WTC11 (cell line): Measurements from ENCODE around the gene CBX5. TPM values are rescaled to one million over a fixed set of nuclear protein-coding genes. Genes with fewer than 3 reads are reported as not detected.

Source experiments
- ATAC-seq: fragments of 200-7000 bp; cut with Tn5 transposase; 2 replicates; pipeline ENCODE4 v1.10.0; 2021; ENCODE audit warnings: mild to moderate bottlenecking, moderate library complexity
- CTCF ChIA-PET: fragments of 300-600 bp; sonication (Branson Sonifier 250); formaldehyde crosslinking; loops from one replicate; lab custom pipeline; 2021; ENCODE audit warnings: antibody characterized with exemption; lab: Charles Lee
- POLR2A ChIA-PET: fragments of 350-600 bp; sonication (Branson Sonifier 250); formaldehyde crosslinking; loops from one replicate; lab custom pipeline; 2021; ENCODE audit warnings: antibody characterized with exemption; lab: Charles Lee
- DNase-seq: peaks from one replicate; pipeline ENCODE4 v3.0.0; 2021; ENCODE audit warnings: low spot score
- H3K27ac Mint-ChIP-seq: 2 replicates; pipeline ENCODE4 v1.8.0; 2021; ENCODE audit warnings: mixed read lengths
- H3K27me3 Mint-ChIP-seq: 2 replicates; pipeline ENCODE4 v1.8.0; 2021; ENCODE audit warnings: low read depth, mild to moderate bottlenecking, moderate library complexity, mixed read lengths
- H3K36me3 Mint-ChIP-seq: 2 replicates; pipeline ENCODE4 v1.8.0; 2021; ENCODE audit warnings: mixed read lengths
- H3K4me1 Mint-ChIP-seq: 2 replicates; pipeline ENCODE4 v1.8.0; 2022; ENCODE audit warnings: mixed read lengths
- H3K4me3 Mint-ChIP-seq: 2 replicates; pipeline ENCODE4 v1.8.0; 2021; ENCODE audit warnings: mild to moderate bottlenecking, moderate library complexity, mixed read lengths
- H3K9me3 Mint-ChIP-seq: 2 replicates; pipeline ENCODE4 v1.8.0; 2021; ENCODE audit warnings: mixed read lengths
- ATF1 ChIP-seq: sonication (generic); formaldehyde crosslinking; IDR thresholded peaks from 2 replicates; pipeline ENCODE4 v1.8.1; 2023; ENCODE audit warnings: mild to moderate bottlenecking, moderate library complexity, missing genetic modification reagents
- EMX1 ChIP-seq: fragments of 250-450 bp; sonication (Bioruptor Pico); IDR thresholded peaks from 2 replicates; pipeline ENCODE4 v1.8.0; 2021; ENCODE audit warnings: mild to moderate bottlenecking
- ESRRA ChIP-seq: sonication (generic); formaldehyde crosslinking; IDR thresholded peaks from 2 replicates; pipeline ENCODE4 v1.8.1; 2022; ENCODE audit warnings: mild to moderate bottlenecking, missing genetic modification reagents, borderline replicate concordance
- FOXK1 ChIP-seq: sonication (generic); formaldehyde crosslinking; IDR thresholded peaks from 2 replicates; pipeline ENCODE4 v1.8.0; 2022; ENCODE audit warnings: mild to moderate bottlenecking, moderate library complexity, missing genetic modification reagents
- GABPB1 ChIP-seq: sonication (generic); formaldehyde crosslinking; IDR thresholded peaks from 2 replicates; pipeline ENCODE4 v1.8.1; 2023; ENCODE audit warnings: mild to moderate bottlenecking, missing genetic modification reagents
- KAT7 ChIP-seq: sonication (generic); formaldehyde crosslinking; IDR thresholded peaks from 2 replicates; pipeline ENCODE4 v1.8.1; 2023; ENCODE audit warnings: missing genetic modification reagents, mild to moderate bottlenecking, borderline replicate concordance
- MAX ChIP-seq: sonication (generic); formaldehyde crosslinking; IDR thresholded peaks from 2 replicates; pipeline ENCODE4 v1.8.0; 2022; ENCODE audit warnings: mild to moderate bottlenecking, missing genetic modification reagents
- NFE2L1 ChIP-seq: sonication (generic); formaldehyde crosslinking; IDR thresholded peaks from 2 replicates; pipeline ENCODE4 v1.8.1; 2023; ENCODE audit warnings: missing genetic modification reagents
- NR1H2 ChIP-seq: sonication (generic); formaldehyde crosslinking; IDR thresholded peaks from 2 replicates; pipeline ENCODE4 v1.9.0; 2021; ENCODE audit warnings: mild to moderate bottlenecking, moderate library complexity, missing genetic modification reagents
- NR2C2 ChIP-seq: sonication (generic); formaldehyde crosslinking; IDR thresholded peaks from 2 replicates; pipeline ENCODE4 v1.8.0; 2022; ENCODE audit warnings: mild to moderate bottlenecking, missing genetic modification reagents
- RELA ChIP-seq: sonication (generic); formaldehyde crosslinking; IDR thresholded peaks from 2 replicates; pipeline ENCODE4 v1.8.1; 2022; ENCODE audit warnings: missing genetic modification reagents, mild to moderate bottlenecking, borderline replicate concordance
- RORB ChIP-seq: fragments of 250-450 bp; sonication (Bioruptor Pico); IDR thresholded peaks from 2 replicates; pipeline ENCODE4 v1.9.0; 2021; ENCODE audit warnings: mild to moderate bottlenecking
- USF1 ChIP-seq: sonication (generic); formaldehyde crosslinking; IDR thresholded peaks from 2 replicates; pipeline ENCODE4 v1.8.0; 2022; ENCODE audit warnings: mild to moderate bottlenecking, missing genetic modification reagents
- USF2 ChIP-seq: sonication (generic); formaldehyde crosslinking; IDR thresholded peaks from 2 replicates; pipeline ENCODE4 v1.8.1; 2023; ENCODE audit warnings: mild to moderate bottlenecking, missing genetic modification reagents, moderate library complexity
- ZNF263 ChIP-seq: sonication (generic); formaldehyde crosslinking; IDR thresholded peaks from 2 replicates; pipeline ENCODE4 v1.8.1; 2022; ENCODE audit warnings: low read depth, mild to moderate bottlenecking, moderate library complexity, missing genetic modification reagents
- ZSCAN18 ChIP-seq: fragments of 250-450 bp; sonication (Bioruptor Pico); IDR thresholded peaks from 2 replicates; pipeline ENCODE4 v2.1.2; 2022; ENCODE audit warnings: mild to moderate bottlenecking, moderate library complexity
- total RNA-seq: library from RNA; stranded (reverse); gene quantifications from 3 replicates; pipeline ENCODE4 v1.2.3, GENCODE V29; 2021
- TF ChIP-seq, protein P1 (sequence below): sonication (generic); formaldehyde crosslinking; IDR thresholded peaks from 2 replicates; pipeline ENCODE4 v1.8.0; 2022; ENCODE audit warnings: missing genetic modification reagents
- TF ChIP-seq, protein P2 (sequence below): fragments of 250-450 bp; sonication (Bioruptor Pico); IDR thresholded peaks from 2 replicates; pipeline ENCODE4 v1.9.0; 2021; ENCODE audit warnings: moderate library complexity, mild to moderate bottlenecking, inconsistent platforms, borderline replicate concordance

Gene CBX5
- total RNA-seq, 1 experiment from 2014 or later = 182 TPM

- TF ChIP-seq USF2 (CRISPR knock-in tag) (no peak), USF1 (CRISPR knock-in tag) (peak; percentile 51; the same call in 1 of the 2 replicates), NFE2L1 (CRISPR knock-in tag) (0 out of 2 replicates have a peak, but pooled peaks have one; percentile 15), MAX (CRISPR knock-in tag) (peak; percentile 32; the same call in 1 of the 2 replicates), GABPB1 (CRISPR knock-in tag) (no peak), NR2C2 (CRISPR knock-in tag) (no peak)
- TF ChIP-seq, protein P1, sequence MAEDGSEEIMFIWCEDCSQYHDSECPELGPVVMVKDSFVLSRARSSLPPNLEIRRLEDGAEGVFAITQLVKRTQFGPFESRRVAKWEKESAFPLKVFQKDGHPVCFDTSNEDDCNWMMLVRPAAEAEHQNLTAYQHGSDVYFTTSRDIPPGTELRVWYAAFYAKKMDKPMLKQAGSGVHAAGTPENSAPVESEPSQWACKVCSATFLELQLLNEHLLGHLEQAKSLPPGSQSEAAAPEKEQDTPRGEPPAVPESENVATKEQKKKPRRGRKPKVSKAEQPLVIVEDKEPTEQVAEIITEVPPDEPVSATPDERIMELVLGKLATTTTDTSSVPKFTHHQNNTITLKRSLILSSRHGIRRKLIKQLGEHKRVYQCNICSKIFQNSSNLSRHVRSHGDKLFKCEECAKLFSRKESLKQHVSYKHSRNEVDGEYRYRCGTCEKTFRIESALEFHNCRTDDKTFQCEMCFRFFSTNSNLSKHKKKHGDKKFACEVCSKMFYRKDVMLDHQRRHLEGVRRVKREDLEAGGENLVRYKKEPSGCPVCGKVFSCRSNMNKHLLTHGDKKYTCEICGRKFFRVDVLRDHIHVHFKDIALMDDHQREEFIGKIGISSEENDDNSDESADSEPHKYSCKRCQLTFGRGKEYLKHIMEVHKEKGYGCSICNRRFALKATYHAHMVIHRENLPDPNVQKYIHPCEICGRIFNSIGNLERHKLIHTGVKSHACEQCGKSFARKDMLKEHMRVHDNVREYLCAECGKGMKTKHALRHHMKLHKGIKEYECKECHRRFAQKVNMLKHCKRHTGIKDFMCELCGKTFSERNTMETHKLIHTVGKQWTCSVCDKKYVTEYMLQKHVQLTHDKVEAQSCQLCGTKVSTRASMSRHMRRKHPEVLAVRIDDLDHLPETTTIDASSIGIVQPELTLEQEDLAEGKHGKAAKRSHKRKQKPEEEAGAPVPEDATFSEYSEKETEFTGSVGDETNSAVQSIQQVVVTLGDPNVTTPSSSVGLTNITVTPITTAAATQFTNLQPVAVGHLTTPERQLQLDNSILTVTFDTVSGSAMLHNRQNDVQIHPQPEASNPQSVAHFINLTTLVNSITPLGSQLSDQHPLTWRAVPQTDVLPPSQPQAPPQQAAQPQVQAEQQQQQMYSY (CRISPR knock-in tag) = no peak
Measured at GRCh38 chr12:54207539-54208294, 72.2 kb downstream of the CBX5 start (continued).

DNA sequence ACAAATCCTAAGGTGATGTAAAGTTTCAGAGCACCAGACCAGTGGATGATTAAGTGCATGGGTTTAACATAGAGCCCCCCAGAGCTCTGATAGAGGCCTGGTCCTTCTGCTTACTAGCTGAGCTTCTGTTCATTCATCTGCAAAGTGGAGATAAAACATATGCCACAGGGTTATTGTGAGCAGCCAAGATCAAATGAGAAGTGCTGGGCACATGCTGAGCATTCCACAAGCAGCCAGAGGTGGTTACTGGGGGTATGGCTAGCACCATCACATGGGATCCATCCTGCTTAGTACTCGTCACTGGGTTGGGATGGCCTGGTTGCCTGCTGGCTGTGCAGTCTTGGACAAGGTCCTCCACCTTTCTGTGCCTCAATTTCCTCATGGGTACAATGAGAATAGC, 73.1 kb downstream of the CBX5 start:
- Mint-ChIP-seq H3K9me3 (no peaks in the 10 kb centered on the region), H3K4me1 (peaks cover 9% of the 10 kb centered on the region; the same call in 1 of the 2 replicates), H3K36me3 (no peaks in the 10 kb centered on the region), H3K27me3 (peaks cover 86% of the 10 kb centered on the region), H3K4me3 (no peak overlapping the region), H3K27ac (no peak overlapping the region)
- DNase-seq = no peak
- POLR2A ChIA-PET = no interaction called here
- CTCF ChIA-PET = interaction anchor here (0.6 to 6.1 kb wide), 25 partner anchors 9 to 505 kb away, joined by 3 to 107 read pairs (median 9); partner anchors contain the start of genes HOXC10, HOXC4, HOXC5 and HOXC8
- no peak for TF ChIP-seq ESRRA (CRISPR knock-in tag)
- TF ChIP-seq RELA (CRISPR knock-in tag) = no peak
- TF ChIP-seq, protein P2, sequence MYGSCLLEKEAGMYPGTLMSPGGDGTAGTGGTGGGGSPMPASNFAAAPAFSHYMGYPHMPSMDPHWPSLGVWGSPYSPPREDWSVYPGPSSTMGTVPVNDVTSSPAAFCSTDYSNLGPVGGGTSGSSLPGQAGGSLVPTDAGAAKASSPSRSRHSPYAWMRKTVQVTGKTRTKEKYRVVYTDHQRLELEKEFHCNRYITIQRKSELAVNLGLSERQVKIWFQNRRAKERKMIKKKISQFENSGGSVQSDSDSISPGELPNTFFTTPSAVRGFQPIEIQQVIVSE (CRISPR knock-in tag) = no peak
- TF ChIP-seq RORB (CRISPR knock-in tag) = no peak
- no peak for TF ChIP-seq ZSCAN18 (CRISPR knock-in tag)
- TF ChIP-seq ATF1 (CRISPR knock-in tag) = no peak
- no peak for TF ChIP-seq ZNF263 (CRISPR knock-in tag)
- TF ChIP-seq KAT7 (CRISPR knock-in tag) = no peak
- TF ChIP-seq FOXK1 (CRISPR knock-in tag) = no peak
- TF ChIP-seq EMX1 (CRISPR knock-in tag) = no peak
- no peak for TF ChIP-seq NR1H2 (CRISPR knock-in tag)
- no peak for ATAC-seq
